ENCODE results near the gene STAC2. TPM values are rescaled to one million over a fixed set of nuclear protein-coding genes. Genes with fewer than 3 reads are reported as not detected.

The STAC2 gene
- total and polyA plus RNA-seq, 2 donors (not counting 1 experiment from before 2014, with no cell fraction given) = not detected

DNA sequence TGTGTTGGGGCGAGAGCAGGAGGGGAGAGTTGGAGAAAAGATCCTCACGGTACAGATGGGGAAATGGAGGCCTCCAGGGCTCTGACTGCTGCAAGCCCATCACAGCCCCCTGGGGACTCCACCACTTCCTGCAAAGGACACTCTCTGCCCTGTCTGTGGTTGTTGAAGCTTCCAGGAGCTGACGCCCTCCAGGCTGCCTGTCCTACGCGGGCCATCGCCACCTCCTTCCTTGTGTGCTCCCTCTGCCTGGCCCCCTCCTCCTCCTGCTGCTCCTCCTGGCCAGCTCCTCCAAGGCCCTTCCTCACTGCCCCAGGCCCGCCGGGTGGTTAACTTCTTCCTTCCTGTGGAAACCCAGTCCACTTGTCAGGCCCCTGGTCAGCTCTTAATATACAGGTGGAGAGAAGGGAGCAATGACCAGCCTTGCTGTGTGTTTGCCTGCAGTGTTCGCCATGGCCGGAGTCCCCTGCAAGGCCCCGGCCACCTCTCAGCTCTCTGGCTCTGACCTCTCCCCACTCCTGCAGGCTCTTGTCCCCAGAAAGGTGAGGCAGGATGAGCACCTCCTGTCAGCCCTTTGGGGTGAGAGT is 18.4 kb upstream of the STAC2 start:
- ChIA-PET POLR2A (interaction anchor here (0.6 to 2.0 kb wide), 6 partner anchors 33 to 511 kb away, joined by 4 to 19 read pairs (median 6); partner anchors contain the start of gene RPL19), CTCF (interaction anchor here (0.8 to 21.4 kb wide), 30 partner anchors 8 to 591 kb away, joined by 3 to 707 read pairs (median 4); partner anchors contain the start of genes ARL5C, PLXDC1 and RPL19)
- H3K79me2 ChIP-seq (ENCODE audit: control insufficient read depth, insufficient read depth, low read length) = no peaks in the 10 kb centered on the region
- H3K4me2 ChIP-seq (replicated peaks; ENCODE audit: low read depth, low read length, poor library complexity, severe bottlenecking) = peak overlapping the region; percentile 68
- no peaks in the 10 kb centered on the region for H3K36me3 ChIP-seq (replicated peaks in 1 of 2; ENCODE audit: control extremely low read depth in 1 of 2, control insufficient read depth in 1 of 2, extremely low read depth in 1 of 2, insufficient read depth in 2 of 2, low read length in 1 of 2)
- Mint-ChIP-seq H3K4me1 (peaks cover 24% of the 10 kb centered on the region), H3K4me3 (peak overlapping the region; percentile 57), H3K27me3 (peaks cover 5% of the 10 kb centered on the region), H3K27ac (peak overlapping the region; percentile 56), H3K9me3 (ENCODE audit: insufficient read depth) (no peaks in the 10 kb centered on the region)
- WGBS (ENCODE audit: insufficient coverage) = 0% methylated on average over 6 of the region's 11 CpGs
- H3K4me3 ChIP-seq (ENCODE audit: control extremely low read depth in 1 of 5, extremely low read depth in 1 of 5, insufficient read depth in 1 of 5, low read depth in 2 of 5, low read length in 4 of 5) = no peak overlapping the region
- no peak overlapping the region for H3K27ac ChIP-seq (ENCODE audit: low read length in 2 of 2)
- ATAC-seq (ENCODE audit: low read depth) (peak; percentile 64), DNase-seq (peak; percentile 49)
- no peaks in the 10 kb centered on the region for H4K20me1 ChIP-seq (ENCODE audit: control insufficient read depth, insufficient read depth, low read length, poor library complexity, severe bottlenecking)
- H2AFZ ChIP-seq (ENCODE audit: insufficient read depth, low read depth, low read length, poor library complexity, severe bottlenecking) = peak overlapping the region; percentile 14
- peak overlapping the region; percentile 14 for H3K9ac ChIP-seq (ENCODE audit: low read length)
- H3K9me3 ChIP-seq (ENCODE audit: control extremely low read depth in 1 of 3, control insufficient read depth in 2 of 3, insufficient read depth in 1 of 3, low read length in 2 of 3) = no peaks in the 10 kb centered on the region
- TF ChIP-seq EZH2 (IDR thresholded peaks at IDR 0.05; ENCODE audit: borderline replicate concordance, insufficient read depth, low read depth, low read length, poor library complexity, severe bottlenecking) = no peak
- TF ChIP-seq, protein P1, sequence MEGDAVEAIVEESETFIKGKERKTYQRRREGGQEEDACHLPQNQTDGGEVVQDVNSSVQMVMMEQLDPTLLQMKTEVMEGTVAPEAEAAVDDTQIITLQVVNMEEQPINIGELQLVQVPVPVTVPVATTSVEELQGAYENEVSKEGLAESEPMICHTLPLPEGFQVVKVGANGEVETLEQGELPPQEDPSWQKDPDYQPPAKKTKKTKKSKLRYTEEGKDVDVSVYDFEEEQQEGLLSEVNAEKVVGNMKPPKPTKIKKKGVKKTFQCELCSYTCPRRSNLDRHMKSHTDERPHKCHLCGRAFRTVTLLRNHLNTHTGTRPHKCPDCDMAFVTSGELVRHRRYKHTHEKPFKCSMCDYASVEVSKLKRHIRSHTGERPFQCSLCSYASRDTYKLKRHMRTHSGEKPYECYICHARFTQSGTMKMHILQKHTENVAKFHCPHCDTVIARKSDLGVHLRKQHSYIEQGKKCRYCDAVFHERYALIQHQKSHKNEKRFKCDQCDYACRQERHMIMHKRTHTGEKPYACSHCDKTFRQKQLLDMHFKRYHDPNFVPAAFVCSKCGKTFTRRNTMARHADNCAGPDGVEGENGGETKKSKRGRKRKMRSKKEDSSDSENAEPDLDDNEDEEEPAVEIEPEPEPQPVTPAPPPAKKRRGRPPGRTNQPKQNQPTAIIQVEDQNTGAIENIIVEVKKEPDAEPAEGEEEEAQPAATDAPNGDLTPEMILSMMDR (IDR thresholded peaks at IDR 0.05) = no peak
- intact Hi-C loops (cut with micrococcal nuclease) = loop anchor here (1.0 kb wide), 4 partner anchors 37 to 261 kb away; no protein-coding TSS in a partner anchor
- H3K27me3 ChIP-seq (replicated peaks in 1 of 4; ENCODE audit: control extremely low read depth in 1 of 4, control insufficient read depth in 3 of 4, insufficient read depth in 4 of 4, low read length in 3 of 4) = peaks cover 0 to 4% (median 0%) of the 10 kb centered on the region in 4 experiments
- peaks cover 15 to 25% of the 10 kb centered on the region in 2 donors for H3K4me1 ChIP-seq (ENCODE audit: control insufficient read depth in 2 of 2, insufficient read depth in 2 of 2, low read length in 2 of 2)

DNA sequence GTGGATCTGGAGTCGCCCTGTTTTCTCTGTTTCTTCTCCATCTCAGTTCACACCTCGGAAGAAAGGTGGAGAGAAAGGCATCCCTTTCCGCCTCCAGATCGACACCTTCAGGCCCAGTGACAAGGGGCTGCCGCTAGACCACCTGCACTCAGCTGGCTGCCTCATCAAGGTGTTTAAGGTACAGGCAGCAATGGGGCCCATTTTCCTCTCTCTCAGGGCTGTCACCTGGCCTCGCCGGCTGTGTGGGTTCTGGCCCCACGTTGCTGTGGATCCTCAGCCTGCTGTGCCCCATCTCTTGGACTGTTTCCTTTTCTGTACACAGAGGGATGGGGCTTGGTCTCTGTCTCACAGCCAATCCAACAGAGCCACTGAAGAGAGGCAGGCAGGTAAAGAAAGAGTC is 17.4 kb upstream of the STAC2 start:
- intact Hi-C loops (cut with micrococcal nuclease) = no loop called here
- H3K4me1 ChIP-seq (ENCODE audit: control insufficient read depth in 2 of 2, insufficient read depth in 2 of 2, low read length in 2 of 2) = peaks cover 24 to 34% of the 10 kb centered on the region in 2 donors
- ChIA-PET POLR2A (interaction anchor here (2.0 kb wide), 1 partner anchor 36 kb away, joined by 12 read pairs; no protein-coding TSS in a partner anchor), CTCF (interaction anchor here (1.2 to 21.4 kb wide), 9 partner anchors 9 to 260 kb away, joined by 3 to 707 read pairs (median 15); partner anchors contain the start of genes ARL5C and RPL19)
- no peaks in the 10 kb centered on the region for H4K20me1 ChIP-seq (ENCODE audit: control insufficient read depth, insufficient read depth, low read length, poor library complexity, severe bottlenecking)
- Mint-ChIP-seq H3K4me3 (no peak overlapping the region), H3K4me1 (peaks cover 31% of the 10 kb centered on the region), H3K27me3 (peaks cover 5% of the 10 kb centered on the region), H3K27ac (no peak overlapping the region), H3K9me3 (ENCODE audit: insufficient read depth) (no peaks in the 10 kb centered on the region)
- no peak overlapping the region for H3K4me3 ChIP-seq (ENCODE audit: control extremely low read depth in 1 of 5, extremely low read depth in 1 of 5, insufficient read depth in 1 of 5, low read depth in 2 of 5, low read length in 4 of 5)
- TF ChIP-seq EZH2 (IDR thresholded peaks at IDR 0.05; ENCODE audit: borderline replicate concordance, insufficient read depth, low read depth, low read length, poor library complexity, severe bottlenecking) = no peak
- TF ChIP-seq, protein P1 (IDR thresholded peaks at IDR 0.05) = no peak
- no peaks in the 10 kb centered on the region for H3K79me2 ChIP-seq (ENCODE audit: control insufficient read depth, insufficient read depth, low read length)
- no peak for DNase-seq
- 88% methylated on average over 8 of the region's 8 CpGs for WGBS (ENCODE audit: insufficient coverage)
- ATAC-seq (ENCODE audit: low read depth) = no peak
- H3K4me2 ChIP-seq (replicated peaks; ENCODE audit: low read depth, low read length, poor library complexity, severe bottlenecking) = no peak overlapping the region
- no peak overlapping the region for H2AFZ ChIP-seq (ENCODE audit: insufficient read depth, low read depth, low read length, poor library complexity, severe bottlenecking)
- H3K27me3 ChIP-seq (replicated peaks in 1 of 4; ENCODE audit: control extremely low read depth in 1 of 4, control insufficient read depth in 3 of 4, insufficient read depth in 4 of 4, low read length in 3 of 4) = peaks cover 0 to 4% (median 0%) of the 10 kb centered on the region in 4 experiments
- no peak overlapping the region for H3K27ac ChIP-seq (ENCODE audit: low read length in 2 of 2)
- no peaks in the 10 kb centered on the region for H3K36me3 ChIP-seq (replicated peaks in 1 of 2; ENCODE audit: control extremely low read depth in 1 of 2, control insufficient read depth in 1 of 2, extremely low read depth in 1 of 2, insufficient read depth in 2 of 2, low read length in 1 of 2)
- no peaks in the 10 kb centered on the region for H3K9me3 ChIP-seq (ENCODE audit: control extremely low read depth in 1 of 3, control insufficient read depth in 2 of 3, insufficient read depth in 1 of 3, low read length in 2 of 3)
- H3K9ac ChIP-seq (ENCODE audit: low read length) = no peak overlapping the region
